Raji (cell line): ENCODE data around the gene RASGRP4.

Experiments
- POLR2A ChIP-seq: IDR thresholded peaks from 2 replicates; pipeline ENCODE4 v1.6.1; 2011; ENCODE audit warnings: low read depth, low read length, control low read depth; ENCODE audit not compliant: insufficient read depth

The RASGRP4 gene

GRCh38 chr19:38430931-38431330, 4.9 kb upstream of the RASGRP4 start:
- no peak for TF ChIP-seq POLR2A

- TF ChIP-seq POLR2A, result no peak
Measured at GRCh38 chr19:38429811-38430156, 3.8 kb upstream of the RASGRP4 start.

- no peak for TF ChIP-seq POLR2A
Measured at GRCh38 chr19:38429055-38429810, 3.2 kb upstream of the RASGRP4 start.

GRCh38 chr19:38425222-38425809, 703 bp downstream of the RASGRP4 start:
- TF ChIP-seq POLR2A, result no peak

GRCh38 chr19:38424272-38424671, 1.7 kb downstream of the RASGRP4 start:
- no peak for TF ChIP-seq POLR2A

- TF ChIP-seq POLR2A, result no peak
Measured at GRCh38 chr19:38422438-38422837, 3.6 kb downstream of the RASGRP4 start.

- TF ChIP-seq POLR2A, result no peak
Measured at GRCh38 chr19:38421856-38422255, 4.2 kb downstream of the RASGRP4 start.

- TF ChIP-seq POLR2A, result no peak
Measured at GRCh38 chr19:38420935-38421334, 5.1 kb downstream of the RASGRP4 start.

- TF ChIP-seq POLR2A, result no peak
Measured at GRCh38 chr19:38417544-38418506, 8.2 kb downstream of the RASGRP4 start.

- TF ChIP-seq POLR2A, result no peak
Measured at GRCh38 chr19:38417146-38417543, 8.9 kb downstream of the RASGRP4 start.

GRCh38 chr19:38413416-38413815, 12.6 kb downstream of the RASGRP4 start:
- TF ChIP-seq POLR2A, result no peak

GRCh38 chr19:38412961-38413360, 13.1 kb downstream of the RASGRP4 start:
- no peak for TF ChIP-seq POLR2A

GRCh38 chr19:38412491-38412890, 13.5 kb downstream of the RASGRP4 start:
- TF ChIP-seq POLR2A, result no peak

- TF ChIP-seq POLR2A, result 0 out of 2 replicates have a peak, but pooled peaks have one; percentile 16
Measured at GRCh38 chr19:38411041-38411712, 14.8 kb downstream of the RASGRP4 start.

GRCh38 chr19:38409631-38410133, 16.3 kb downstream of the RASGRP4 start:
- no peak for TF ChIP-seq POLR2A
